Motor neuron (in vitro differentiated cells): ENCODE data around the gene RARB. TPM values are rescaled to one million over a fixed set of nuclear protein-coding genes. Genes with fewer than 3 reads are reported as not detected.

Experiments
- ATAC-seq, 8 experiments: fragments of 200-7000 bp; cut with Tn5 transposase; replicated peaks in 6 of 8; 2 replicates each; pipeline ENCODE4 v1.8.0; 2021; ENCODE audit warnings: mild to moderate bottlenecking in 8 of 8, moderate library complexity in 8 of 8
- H3K27ac ChIP-seq, 2 donors: fragments of 250-450 bp; sonication (Bioruptor Pico); 2 replicates each; pipeline ENCODE4 v1.9.0; 2021; ENCODE audit warnings: antibody characterized with exemption in 2 of 2, mild to moderate bottlenecking in 2 of 2, moderate library complexity in 1 of 2
- H3K4me1 ChIP-seq, 2 donors: fragments of 250-450 bp; sonication (Bioruptor Pico); replicated peaks in 1 of 2; 2 replicates each; pipeline ENCODE4 v1.6.1; 2021; ENCODE audit warnings: antibody characterized with exemption in 2 of 2, mild to moderate bottlenecking in 2 of 2, moderate library complexity in 1 of 2
- H3K4me3 ChIP-seq, 5 donors: fragments of 250-450 bp; sonication (Bioruptor Pico); 2 replicates each; pipeline ENCODE4 v1.9.0; 2021; ENCODE audit warnings: antibody characterized with exemption in 5 of 5, mild to moderate bottlenecking in 5 of 5, moderate library complexity in 4 of 5
- WGBS, 10 experiments: fragments of 450-650 bp; shearing (Covaris generic); methylation state at CpG; one replicate each; pipeline ENCODE4 v1.0.0; 2022; 5-methylcytosine and 5-hydroxymethylcytosine counted together
- in situ Hi-C, 9 experiments: fragments of 400-800 bp; cut with MboI; loops; one replicate each; pipeline ENCODE4 v1.15.0; 2021; ENCODE audit warnings: low sequenced_read_pairs in 9 of 9, low pct_unique_long_range_greater_than_20kb in 2 of 9; ENCODE audit not compliant: unreplicated experiment in 9 of 9
- total RNA-seq, 8 experiments: library from RNA; unstranded; fragments of 300-600 nt; gene quantifications; 2 replicates each; pipeline versions ENCODE4 v1.2.3 to v1.2.4, GENCODE V29; 2022

RARB gene
- total RNA-seq, 8 experiments from 2014 or later = 16.9 to 72.4 (median 31.3) TPM

DNA sequence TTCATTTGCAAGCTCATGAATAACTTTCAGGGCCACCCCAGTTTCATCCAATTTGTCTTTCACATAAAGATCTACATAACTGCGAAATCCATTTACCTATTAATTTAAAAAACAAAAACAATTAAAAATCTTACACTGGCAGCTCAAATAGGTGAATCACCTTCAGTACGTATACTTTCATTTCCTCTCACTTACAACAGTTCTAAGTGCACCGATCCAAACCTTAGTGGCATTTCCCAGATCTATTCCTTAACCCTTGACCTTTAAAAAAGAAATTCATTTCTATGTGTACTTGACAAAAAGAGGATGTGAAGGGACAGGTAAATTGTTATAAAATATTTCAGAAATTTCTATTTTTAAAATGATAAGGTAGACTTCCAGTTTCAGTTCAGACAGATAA is 205.9 kb downstream of the RARB start:
- 79 to 100% (median 96%) methylated on average over 3 of the region's 3 CpGs; no CpG with 5 or more reads in 1 of the 10 experiments for WGBS, 10 experiments
- no peak for ATAC-seq
- in situ Hi-C loops = loop anchor here in 2 of 9 experiments (25.0 kb wide), 2 partner anchors 203 to 1078 kb away; no protein-coding TSS in a partner anchor
- H3K27ac ChIP-seq = no peak overlapping the region
- H3K4me3 ChIP-seq = no peak overlapping the region
- H3K4me1 ChIP-seq = no peaks in the 10 kb centered on the region

DNA sequence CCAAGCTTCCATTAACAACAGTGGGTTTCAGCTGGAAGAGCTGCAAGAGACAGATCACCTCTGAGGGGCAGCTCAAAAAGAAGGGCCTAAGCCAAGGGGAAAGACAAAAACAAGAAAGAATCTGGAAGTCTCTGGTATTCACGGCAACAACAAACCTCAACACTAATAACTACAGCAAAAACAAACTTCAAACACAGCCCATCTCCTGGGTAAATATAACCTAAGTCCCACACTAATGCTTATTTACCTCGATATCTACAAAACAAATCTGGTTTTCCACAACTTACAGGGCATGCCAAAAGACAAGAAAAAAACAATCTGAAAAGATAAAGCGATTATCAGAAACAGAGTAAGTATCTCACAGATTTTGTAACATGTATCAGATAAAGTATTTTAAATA is 207.0 kb downstream of the RARB start:
- Histone ChIP-seq H3K4me3 (no peak overlapping the region), H3K4me1 (no peaks in the 10 kb centered on the region), H3K27ac (no peak overlapping the region)
- in situ Hi-C loops = loop anchor here in 2 of 9 experiments (25.0 kb wide), 2 partner anchors 202 to 1077 kb away; no protein-coding TSS in a partner anchor
- 60 to 100% (median 96%) methylated on average over 1 to 3 of the region's 3 CpGs for WGBS, 10 experiments
- ATAC-seq = no peak

Other genes starting within 250 kb of the RARB start
- gene TOP2B, start 236.6 kb downstream of the RARB start, total RNA-seq = 100 to 1,000 TPM; 149 to 271 (median 208) TPM